H1 (cell line): ENCODE measurements around the gene ISY1. TPM values are rescaled to one million over a fixed set of nuclear protein-coding genes. Genes with fewer than 3 reads are reported as not detected.

Experiments used
- CTCF ChIA-PET: fragments of 300-600 bp; sonication (Branson Sonifier 250); formaldehyde crosslinking; loops from one replicate; lab custom pipeline; 2021; ENCODE audit not compliant: partially characterized antibody; lab: Charles Lee
- POLR2A ChIA-PET: fragments of 300-600 bp; sonication (Branson Sonifier 250); formaldehyde crosslinking; loops from one replicate; lab custom pipeline; 2021; ENCODE audit warnings: inconsistent platforms; ENCODE audit not compliant: partially characterized antibody; lab: Charles Lee
- DNase-seq, 2 experiments: peaks; one replicate each; pipeline versions ENCODE4 v3.0.0 to v3.0.0-alpha.2; 2010 to 2022; ENCODE audit warnings: low spot score in 2 of 2, low read depth in 1 of 2, mixed read lengths in 1 of 2
- FAIRE-seq: peaks from 2 replicates; lab custom pipeline; 2011; peaks lifted over from hg19 to GRCh38; lab: Jason Lieb, UNC
- H2AFZ ChIP-seq: 2 replicates; pipeline ENCODE4 v1.8.1; 2012; ENCODE audit warnings: low read length, inconsistent platforms
- H2AK5ac ChIP-seq: 2 replicates; pipeline ENCODE4 v1.6.1; 2013; ENCODE audit warnings: low read depth, low read length
- H2BK120ac ChIP-seq: replicated peaks from 2 replicates; pipeline ENCODE3; 2013; ENCODE audit warnings: low read depth, low read length, inconsistent platforms
- H2BK12ac ChIP-seq: 2 replicates; pipeline ENCODE4 v1.6.1; 2013; ENCODE audit warnings: low read depth, low read length
- H2BK15ac ChIP-seq: 2 replicates; pipeline ENCODE4 v1.6.1; 2013; ENCODE audit warnings: low read length
- H2BK20ac ChIP-seq: 2 replicates; pipeline ENCODE4 v1.6.1; 2013; ENCODE audit warnings: low read length
- H2BK5ac ChIP-seq: 2 replicates; pipeline ENCODE4 v1.6.1; 2013; ENCODE audit warnings: low read depth, low read length
- H3K14ac ChIP-seq: 2 replicates; pipeline ENCODE4 v1.6.1; 2013; ENCODE audit warnings: inconsistent platforms; ENCODE audit not compliant: insufficient read length
- H3K18ac ChIP-seq: 2 replicates; pipeline ENCODE4 v1.6.1; 2013; ENCODE audit warnings: low read length; ENCODE audit errors: extremely low read depth
- H3K23ac ChIP-seq: 2 replicates; pipeline ENCODE4 v1.6.1; 2013; ENCODE audit warnings: inconsistent platforms; ENCODE audit not compliant: insufficient read length
- H3K23me2 ChIP-seq: 2 replicates; pipeline ENCODE4 v1.6.1; 2013; ENCODE audit warnings: low read depth, low read length
- H3K27ac ChIP-seq: 2 replicates; pipeline ENCODE4 v1.6.1; 2011; ENCODE audit warnings: low read depth, low read length, inconsistent platforms
- H3K27me3 ChIP-seq, 4 experiments: replicated peaks in 1 of 4; 1 replicate in 1 of 4; 2 replicates in 3 of 4; pipeline versions ENCODE4 v1.6.1 to v1.8.1; 2011 to 2013; ENCODE audit warnings: low read length in 3 of 4, mild to moderate bottlenecking in 3 of 4, inconsistent platforms in 2 of 4, mixed read lengths in 2 of 4, moderate library complexity in 1 of 4; ENCODE audit not compliant: control insufficient read depth in 3 of 4, insufficient read depth in 3 of 4; ENCODE audit errors: extremely low read depth in 1 of 4
- H3K36me3 ChIP-seq, 4 experiments: 2 replicates each; pipeline versions ENCODE4 v1.6.1 to v1.8.1; 2011 to 2013; ENCODE audit warnings: mild to moderate bottlenecking in 4 of 4, low read length in 3 of 4, moderate library complexity in 2 of 4, control low read depth in 1 of 4, inconsistent platforms in 1 of 4; ENCODE audit not compliant: insufficient read depth in 4 of 4, control insufficient read depth in 2 of 4
- H3K4ac ChIP-seq: replicated peaks from 2 replicates; pipeline ENCODE3; 2013; ENCODE audit warnings: low read length, low read depth, mixed read lengths, inconsistent platforms; ENCODE audit not compliant: insufficient read length
- H3K4me1 ChIP-seq, 4 experiments: replicated peaks in 1 of 4; 1 replicate in 1 of 4; 2 replicates in 3 of 4; pipeline versions ENCODE4 v1.6.1 to v1.8.1; 2011 to 2013; ENCODE audit warnings: low read length in 3 of 4, inconsistent platforms in 2 of 4, mixed read lengths in 1 of 4; ENCODE audit not compliant: insufficient read depth in 4 of 4, control insufficient read depth in 3 of 4
- H3K4me2 ChIP-seq, 2 experiments: 2 replicates each; pipeline versions ENCODE4 v1.6.1 to v1.8.1; 2011 to 2013; ENCODE audit warnings: low read depth in 2 of 2, low read length in 2 of 2, control low read depth in 1 of 2, inconsistent platforms in 1 of 2, mild to moderate bottlenecking in 1 of 2; ENCODE audit not compliant: insufficient read depth in 1 of 2
- H3K4me3 ChIP-seq, 4 experiments: fragments of 200-600, 300-600 bp in 1 of 4; sonication (generic), shearing (Covaris generic), sonication (Bioruptor Twin) in 1 of 4; 2 replicates each; pipeline versions ENCODE4 v1.5.1 to v1.8.1; 2011 to 2016; ENCODE audit warnings: low read length in 4 of 4, low read depth in 3 of 4, control low read depth in 2 of 4, inconsistent platforms in 2 of 4, mild to moderate bottlenecking in 2 of 4, mixed read lengths in 1 of 4, moderate library complexity in 1 of 4; ENCODE audit not compliant: insufficient read depth in 2 of 4; ENCODE audit errors: extremely low read depth in 1 of 4
- H3K56ac ChIP-seq: replicated peaks from 2 replicates; pipeline ENCODE3; 2013; ENCODE audit warnings: low read depth, mild to moderate bottlenecking, mixed read lengths, low read length, inconsistent platforms; ENCODE audit not compliant: insufficient read length
- H3K79me1 ChIP-seq: 2 replicates; pipeline ENCODE4 v1.6.1; 2013; ENCODE audit warnings: low read depth, low read length, control low read depth
- H3K79me2 ChIP-seq, 2 experiments: 2 replicates each; pipeline versions ENCODE4 v1.6.1 to v1.8.1; 2012 to 2013; ENCODE audit warnings: low read length in 2 of 2, mild to moderate bottlenecking in 2 of 2, inconsistent platforms in 1 of 2; ENCODE audit not compliant: insufficient read depth in 2 of 2, control insufficient read depth in 1 of 2
- H3K9ac ChIP-seq, 4 experiments: replicated peaks in 1 of 4; 1 replicate in 1 of 4; 2 replicates in 3 of 4; pipeline versions ENCODE4 v1.6.1 to v1.8.1; 2011 to 2013; ENCODE audit warnings: low read depth in 3 of 4, low read length in 3 of 4, control low read depth in 2 of 4, mild to moderate bottlenecking in 2 of 4, moderate library complexity in 2 of 4, inconsistent platforms in 1 of 4; ENCODE audit errors: extremely low read depth in 1 of 4
- H3K9me3 ChIP-seq, 2 experiments: 2 replicates each; pipeline versions ENCODE4 v1.6.1 to v1.8.1; 2012 to 2013; ENCODE audit warnings: mild to moderate bottlenecking in 2 of 2, moderate library complexity in 2 of 2, control low read depth in 1 of 2, inconsistent platforms in 1 of 2, low read depth in 1 of 2, low read length in 1 of 2, mixed read lengths in 1 of 2; ENCODE audit not compliant: insufficient read depth in 2 of 2
- H4K20me1 ChIP-seq, 2 experiments: replicated peaks in 1 of 2; 2 replicates each; pipeline versions ENCODE3 to v1.8.1; 2011 to 2013; ENCODE audit warnings: inconsistent platforms in 2 of 2, low read length in 2 of 2, mild to moderate bottlenecking in 1 of 2; ENCODE audit not compliant: insufficient read depth in 2 of 2, control insufficient read depth in 1 of 2
- H4K5ac ChIP-seq: 2 replicates; pipeline ENCODE4 v1.6.1; 2013; ENCODE audit warnings: low read length, low read depth, mixed read lengths, inconsistent platforms; ENCODE audit not compliant: insufficient read length
- H4K8ac ChIP-seq: 2 replicates; pipeline ENCODE4 v1.8.0; 2013; ENCODE audit warnings: mild to moderate bottlenecking, moderate library complexity, low read length, inconsistent platforms; ENCODE audit not compliant: insufficient read depth; ENCODE audit errors: extremely low read depth
- H4K91ac ChIP-seq: replicated peaks from 2 replicates; pipeline ENCODE3; 2013; ENCODE audit warnings: low read length, mixed read lengths, inconsistent platforms; ENCODE audit not compliant: insufficient read length
- CBX8 ChIP-seq: fragments of 300-800, 300-1000 bp; sonication (generic); IDR thresholded peaks from 2 replicates; pipeline ENCODE4 v1.7.1; 2016; ENCODE audit warnings: low read depth, low read length, borderline replicate concordance
- CTCF ChIP-seq, 3 experiments: IDR thresholded peaks; 1 replicate in 2 of 3; 2 replicates in 1 of 3; pipeline versions ENCODE4 v1.5.1 to v1.6.1; 2011; ENCODE audit warnings: low read length in 3 of 3, mild to moderate bottlenecking in 3 of 3, inconsistent platforms in 2 of 3, low read depth in 1 of 3, moderate library complexity in 1 of 3; ENCODE audit not compliant: insufficient read depth in 1 of 3; ENCODE audit errors: control extremely low read depth in 1 of 3
- PHF8 ChIP-seq: fragments of 200-600 bp; sonication (generic); conservative IDR thresholded peaks from 2 replicates; pipeline ENCODE4 v1.7.1; 2012; ENCODE audit warnings: low read depth, mild to moderate bottlenecking, inconsistent platforms, low read length, moderate library complexity
- RNF2 ChIP-seq: fragments of 200-900, 300-1000 bp; sonication (generic); IDR thresholded peaks from 2 replicates; pipeline ENCODE4 v1.7.1; 2016; ENCODE audit warnings: borderline replicate concordance, low read depth, mild to moderate bottlenecking, antibody characterized with exemption, low read length; ENCODE audit not compliant: poor library complexity, severe bottlenecking; ENCODE audit errors: missing control alignments
- SIN3A ChIP-seq, 2 experiments: IDR thresholded peaks in 1 of 2; conservative IDR thresholded peaks in 1 of 2; 2 replicates each; pipeline ENCODE4 v1.6.1; 2011 to 2012; ENCODE audit warnings: low read length in 2 of 2, improper control_type of control experiment in 1 of 2, low read depth in 1 of 2, mild to moderate bottlenecking in 1 of 2
- SP1 ChIP-seq: IDR thresholded peaks from 2 replicates; pipeline ENCODE4 v1.6.1; 2011; ENCODE audit warnings: low read depth, low read length
- YY1 ChIP-seq: IDR thresholded peaks from 2 replicates; pipeline ENCODE4 v1.6.1; 2011; ENCODE audit warnings: low read depth, mild to moderate bottlenecking, low read length
- WGBS, 2 experiments: shearing (Covaris generic) in 1 of 2; methylation state at CpG; one replicate each; pipeline versions ENCODE4 v1.1.6 to v1.1.7; 2013 to 2015; ENCODE audit warnings: low lambda C conversion rate in 2 of 2, mixed read lengths in 2 of 2, inconsistent platforms in 1 of 2, low coverage in 1 of 2, missing lambda C conversion rate in 1 of 2; ENCODE audit not compliant: insufficient replicate concordance in 2 of 2, insufficient coverage in 1 of 2, insufficient read length in 1 of 2; ENCODE audit errors: extremely low coverage in 1 of 2, missing lambda C conversion rate in 1 of 2; 5-methylcytosine and 5-hydroxymethylcytosine counted together
- polyA plus RNA-seq, 7 experiments: library from polyadenylated mRNA; depleted of rRNA in 3 of 7; stranded (reverse) in 5 of 7; unstranded in 2 of 7; fragments of >200 nt in 5 of 7; fragments of 200-250 nt in 2 of 7; gene quantifications; 1 replicate in 5 of 7; 2 replicates in 1 of 7; 4 replicates in 1 of 7; pipeline versions ENCODE4 v1.2.1 to v1.2.3, GENCODE V29; 2011 to 2013; ENCODE audit warnings: missing spikeins in 2 of 7, mixed read lengths in 2 of 7
- total RNA-seq: library from RNA; stranded (reverse); fragmentation: NEBNext Ultra II Directional; extraction: Animal tissue kit (Norgen Biotek cat#: 25700); gene quantifications from 2 replicates; pipeline ENCODE4 v1.2.1, GENCODE V29; 2021

Gene ISY1
- total and polyA plus RNA-seq, 2 of the 8 experiments (the other 6 are each of a cell fraction or from before 2014, with no cell fraction given), result 16.6 to 38.7 TPM

GRCh38 chr3:129120254-129121004 lies 40.4 kb downstream of the ISY1 start:
- Histone ChIP-seq H2BK20ac (no peak overlapping the region), H2BK12ac (peak overlapping the region; percentile 99; the same call in 1 of the 2 replicates), H2BK120ac (peak overlapping the region; percentile 4), H2AFZ (no peak overlapping the region), H3K4me3 (peak overlapping the region; percentile 68 to 82 (median 74)), H3K4me1 (peaks cover 12 to 21% (median 16%) of the 10 kb centered on the region in 4 experiments), H3K18ac (peak overlapping the region; percentile 89), H3K79me2 (peaks cover 9 to 40% of the 10 kb centered on the region in 2 experiments), H4K8ac (peak overlapping the region; percentile 75; the same call in 1 of the 2 replicates), H3K56ac (no peak overlapping the region), H4K91ac (peak overlapping the region; percentile 56), H3K4me2 (peak overlapping the region; percentile 89 to 98), H3K27ac (peak overlapping the region; percentile 86), H2BK15ac (no peak overlapping the region), H2AK5ac (peak overlapping the region; percentile 79; the same call in 1 of the 2 replicates), H3K9me3 (no peaks in the 10 kb centered on the region), H3K23ac (no peak overlapping the region), H3K4ac (no peak overlapping the region), H3K9ac (peak overlapping the region; percentile 63 to 76 (median 72)), H3K14ac (no peak overlapping the region), H2BK5ac (peak overlapping the region; percentile 96), H4K5ac (peak overlapping the region; percentile 41), H3K27me3 (no peaks in the 10 kb centered on the region), H3K36me3 (peaks cover 0 to 3% (median 3%) of the 10 kb centered on the region in 4 experiments; a peak in 1 of 8 replicates), H4K20me1 (no peaks in the 10 kb centered on the region), H3K79me1 (peaks cover 8% of the 10 kb centered on the region), H3K23me2 (peaks cover 12% of the 10 kb centered on the region)
- peak; percentile 62 to 83 for DNase-seq
- ChIA-PET CTCF (interaction anchor here (1.2 to 3.1 kb wide), 7 partner anchors 12 to 150 kb away, joined by 4 to 13 read pairs (median 6); no protein-coding TSS in a partner anchor), POLR2A (interaction anchor here (1.0 to 4.4 kb wide), 16 partner anchors 9 to 195 kb away, joined by 3 to 24 read pairs (median 4); partner anchors contain the start of genes CFAP92, CNBP and COPG1)
- 10% methylated on average over 18 of the region's 18 CpGs; no CpG with 5 or more reads in 1 of the 2 experiments for WGBS, 2 experiments
- peak; percentile 32 for FAIRE-seq
- TF ChIP-seq RNF2 (no peak), SP1 (peak; percentile 54; the same call in 1 of the 2 replicates), CBX8 (no peak), PHF8 (no peak), YY1 (peak; percentile 50; the same call in 1 of the 2 replicates), CTCF (IDR thresholded peaks at IDR 0.05; ENCODE audit: control extremely low read depth in 1 of 3, insufficient read depth in 1 of 3, low read depth in 1 of 3, low read length in 3 of 3) (peak in 2 of 3 experiments; percentile 7 to 23; a peak in 2 of 4 replicates), SIN3A (conservative IDR thresholded peaks at IDR 0.05 in 1 of 2, IDR thresholded peaks at IDR 0.05 in 1 of 2; ENCODE audit: low read depth in 1 of 2, low read length in 2 of 2) (peak; percentile 54 to 82; a peak in 1 of 4 replicates)
